ENCODE measurements around the gene HHIPL1. TPM values are rescaled to one million over a fixed set of nuclear protein-coding genes. Genes with fewer than 3 reads are reported as not detected.

HHIPL1 gene
- total RNA-seq, 4 donors from 2014 or later = 2.7 to 9.6 (median 3.7) TPM

DNA sequence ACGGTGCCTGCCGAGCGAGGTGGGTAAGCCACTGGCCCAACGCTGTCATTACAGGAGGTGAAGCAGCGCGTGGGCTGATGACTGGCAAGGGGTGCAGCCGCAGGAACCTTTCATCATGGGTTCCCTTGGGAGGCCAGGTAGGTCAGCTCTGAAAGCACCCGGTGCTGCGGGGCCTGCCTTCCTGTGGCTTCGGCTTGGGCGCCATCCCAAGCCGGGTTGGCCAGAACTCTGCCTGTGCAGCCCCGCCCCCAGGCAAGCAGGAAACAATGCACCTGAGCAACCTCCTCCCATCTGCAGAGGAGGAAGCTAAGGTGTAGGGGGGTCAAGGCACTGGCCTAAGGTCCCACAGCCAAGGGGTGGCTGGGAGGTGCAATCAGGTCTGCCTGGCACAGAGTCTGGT lies 20.0 kb upstream of the HHIPL1 start:
- ATAC-seq = no peak
- no peak overlapping the region for H3K27ac ChIP-seq
- TF ChIP-seq, protein P1, sequence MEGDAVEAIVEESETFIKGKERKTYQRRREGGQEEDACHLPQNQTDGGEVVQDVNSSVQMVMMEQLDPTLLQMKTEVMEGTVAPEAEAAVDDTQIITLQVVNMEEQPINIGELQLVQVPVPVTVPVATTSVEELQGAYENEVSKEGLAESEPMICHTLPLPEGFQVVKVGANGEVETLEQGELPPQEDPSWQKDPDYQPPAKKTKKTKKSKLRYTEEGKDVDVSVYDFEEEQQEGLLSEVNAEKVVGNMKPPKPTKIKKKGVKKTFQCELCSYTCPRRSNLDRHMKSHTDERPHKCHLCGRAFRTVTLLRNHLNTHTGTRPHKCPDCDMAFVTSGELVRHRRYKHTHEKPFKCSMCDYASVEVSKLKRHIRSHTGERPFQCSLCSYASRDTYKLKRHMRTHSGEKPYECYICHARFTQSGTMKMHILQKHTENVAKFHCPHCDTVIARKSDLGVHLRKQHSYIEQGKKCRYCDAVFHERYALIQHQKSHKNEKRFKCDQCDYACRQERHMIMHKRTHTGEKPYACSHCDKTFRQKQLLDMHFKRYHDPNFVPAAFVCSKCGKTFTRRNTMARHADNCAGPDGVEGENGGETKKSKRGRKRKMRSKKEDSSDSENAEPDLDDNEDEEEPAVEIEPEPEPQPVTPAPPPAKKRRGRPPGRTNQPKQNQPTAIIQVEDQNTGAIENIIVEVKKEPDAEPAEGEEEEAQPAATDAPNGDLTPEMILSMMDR (IDR thresholded peaks at IDR 0.05) = no peak
- no peak for TF ChIP-seq EP300 (IDR thresholded peaks at IDR 0.05)
- no peak for TF ChIP-seq POLR2AphosphoS5 (IDR thresholded peaks at IDR 0.05)
- TF ChIP-seq POLR2A (IDR thresholded peaks at IDR 0.05) = no peak
- H3K36me3 ChIP-seq = no peaks in the 10 kb centered on the region
- no peaks in the 10 kb centered on the region for H3K9me3 ChIP-seq
- no CpG with 5 or more reads among the region's 13 CpGs for WGBS, 2 donors (ENCODE audit: low coverage in 1 of 2)
- peaks cover 0 to 22% (median 6%) of the 10 kb centered on the region in 3 donors for H3K4me1 ChIP-seq
- H3K4me3 ChIP-seq = no peak overlapping the region
- H3K27me3 ChIP-seq = peaks cover 4% of the 10 kb centered on the region

DNA sequence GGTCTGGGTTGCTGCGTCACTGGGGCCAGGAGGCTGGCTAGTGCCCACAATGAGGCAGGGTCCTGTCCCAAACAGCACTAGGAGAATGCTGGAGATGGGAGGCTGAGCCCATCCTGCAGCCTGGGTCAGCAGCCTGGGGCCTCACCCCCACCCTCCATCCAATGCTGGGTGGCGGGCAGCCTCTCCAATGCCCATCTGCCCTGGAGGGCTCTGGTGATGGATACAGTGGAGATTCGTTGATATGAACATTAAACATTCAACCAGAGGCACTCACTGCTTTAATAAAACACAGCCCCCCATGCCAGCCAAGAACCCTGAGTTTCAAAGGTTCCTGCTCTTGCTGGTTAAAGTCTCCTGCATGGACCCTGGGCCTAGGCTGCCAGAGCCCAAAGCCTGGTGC lies 19.5 kb upstream of the HHIPL1 start:
- Histone ChIP-seq H3K4me3 (no peak overlapping the region), H3K27ac (no peak overlapping the region), H3K9me3 (no peaks in the 10 kb centered on the region), H3K4me1 (peaks cover 0 to 22% (median 6%) of the 10 kb centered on the region in 3 donors), H3K27me3 (peaks cover 1% of the 10 kb centered on the region), H3K36me3 (no peaks in the 10 kb centered on the region)
- 80 to 86% methylated on average over 1 to 2 of the region's 3 CpGs for WGBS, 2 donors (ENCODE audit: low coverage in 1 of 2)
- no peak for ATAC-seq
- TF ChIP-seq, protein P1 (IDR thresholded peaks at IDR 0.05) = no peak
- no peak for TF ChIP-seq EP300 (IDR thresholded peaks at IDR 0.05)
- no peak for TF ChIP-seq POLR2AphosphoS5 (IDR thresholded peaks at IDR 0.05)
- no peak for TF ChIP-seq POLR2A (IDR thresholded peaks at IDR 0.05)

- peaks cover 0 to 22% (median 6%) of the 10 kb centered on the region in 3 donors for H3K4me1 ChIP-seq
- TF ChIP-seq, protein P1 (IDR thresholded peaks at IDR 0.05) = no peak
- TF ChIP-seq POLR2A (IDR thresholded peaks at IDR 0.05) = no peak
- TF ChIP-seq POLR2AphosphoS5 (IDR thresholded peaks at IDR 0.05) = no peak
- TF ChIP-seq EP300 (IDR thresholded peaks at IDR 0.05) = no peak
- H3K27me3 ChIP-seq = no peaks in the 10 kb centered on the region
- H3K36me3 ChIP-seq = no peaks in the 10 kb centered on the region
- no peak overlapping the region for H3K27ac ChIP-seq
- no peaks in the 10 kb centered on the region for H3K9me3 ChIP-seq
- WGBS, 2 donors (ENCODE audit: low coverage in 1 of 2) = no CpG with 5 or more reads among the region's 11 CpGs
- no peak overlapping the region for H3K4me3 ChIP-seq
- no peak for ATAC-seq
These were observed 18.8 kb upstream of the HHIPL1 start for GRCh38 chr14:99626041-99626648.

GRCh38 chr14:99627100-99627499 lies 17.8 kb upstream of the HHIPL1 start:
- TF ChIP-seq EP300 (IDR thresholded peaks at IDR 0.05) (no peak), POLR2A (IDR thresholded peaks at IDR 0.05) (no peak), POLR2AphosphoS5 (IDR thresholded peaks at IDR 0.05) (no peak)
- TF ChIP-seq, protein P1 (IDR thresholded peaks at IDR 0.05) = no peak
- Histone ChIP-seq H3K9me3 (no peaks in the 10 kb centered on the region), H3K27me3 (no peaks in the 10 kb centered on the region), H3K4me1 (peaks cover 0 to 22% (median 6%) of the 10 kb centered on the region in 3 donors), H3K4me3 (no peak overlapping the region), H3K27ac (no peak overlapping the region), H3K36me3 (no peaks in the 10 kb centered on the region)
- WGBS, 2 donors (ENCODE audit: low coverage in 1 of 2) = 77 to 93% methylated on average over 2 of the region's 2 CpGs
- no peak for ATAC-seq
